K562 (cell line): ENCODE measurements around the gene PIP4K2C. TPM values are rescaled to one million over a fixed set of nuclear protein-coding genes. Genes with fewer than 3 reads are reported as not detected.

ENCODE experiments used
- ATAC-seq: fragments of 200-7000 bp; cut with Tn5 transposase; 3 replicates; pipeline ENCODE4 v1.9.1; 2020; ENCODE audit warnings: moderate library complexity
- BruUV-seq: library from RNA; stranded (reverse); fragments of 400-500 nt; replicated peaks from 2 replicates; lab custom pipeline; 2021; lab: Mats Ljungman, UMichigan
- CTCF ChIA-PET: fragments of 300-600 bp; formaldehyde crosslinking; extraction: SDS; loops from one replicate; lab custom pipeline; 2021; ENCODE audit warnings: low intra/inter-chr PET ratio; lab: Yijun Ruan, JAX
- POLR2A ChIA-PET: fragments of 300-600, 350-650 bp; sonication (Branson Sonifier 250); formaldehyde crosslinking; extraction: SDS; loops from one replicate; lab custom pipeline; 2021; ENCODE audit warnings: antibody characterized with exemption, inconsistent platforms; lab: Yijun Ruan, JAX
- DNase-seq, 4 experiments: peaks; one replicate each; pipeline versions ENCODE4 v3.0.0 to v3.0.0-alpha.2; 2011 to 2018; ENCODE audit warnings: low spot score in 3 of 4, mixed read lengths in 3 of 4; ENCODE audit errors: extremely low read depth in 1 of 4
- FAIRE-seq: peaks from 2 replicates; lab custom pipeline; 2011; peaks lifted over from hg19 to GRCh38; lab: Jason Lieb, UNC
- H2AFZ ChIP-seq: 2 replicates; pipeline ENCODE4 v1.6.0; 2011; ENCODE audit warnings: low read depth, low read length, control low read depth, inconsistent platforms
- H3K27ac ChIP-seq: fragments of 200-600 bp; 3 replicates; pipeline ENCODE4 v1.8.0; 2011; ENCODE audit warnings: low read depth, mild to moderate bottlenecking, control low read depth, inconsistent platforms, low read length, moderate library complexity, mixed read lengths; ENCODE audit errors: extremely low read depth
- H3K27me3 ChIP-seq, 2 experiments: fragments of 300-600 bp in 1 of 2; 2 replicates in 1 of 2; 3 replicates in 1 of 2; pipeline versions ENCODE4 v1.6.0 to v1.8.0; 2011; ENCODE audit warnings: inconsistent platforms in 2 of 2, low read length in 2 of 2, mild to moderate bottlenecking in 1 of 2, mixed read lengths in 1 of 2, moderate library complexity in 1 of 2; ENCODE audit not compliant: control insufficient read depth in 2 of 2, insufficient read depth in 2 of 2
- H3K36me3 ChIP-seq: fragments of 300-600 bp; 3 replicates; pipeline ENCODE4 v1.8.0; 2011; ENCODE audit warnings: mild to moderate bottlenecking, low read length, inconsistent platforms; ENCODE audit not compliant: control insufficient read depth, insufficient read depth
- H3K4me1 ChIP-seq, 2 experiments: fragments of 200-600 bp in 1 of 2; replicated peaks in 1 of 2; 2 replicates in 1 of 2; 3 replicates in 1 of 2; pipeline versions ENCODE4 v1.5.1 to v1.8.0; 2011; ENCODE audit warnings: inconsistent platforms in 2 of 2, low read length in 2 of 2, mild to moderate bottlenecking in 1 of 2, mixed read lengths in 1 of 2, moderate library complexity in 1 of 2; ENCODE audit not compliant: control insufficient read depth in 2 of 2, insufficient read depth in 2 of 2
- H3K4me2 ChIP-seq: 2 replicates; pipeline ENCODE4 v1.6.1; 2011; ENCODE audit warnings: low read length, control low read depth, inconsistent platforms, mixed read lengths; ENCODE audit not compliant: insufficient read depth
- H3K4me3 ChIP-seq: fragments of 200-600 bp; sonication (generic), shearing (Covaris generic); 2 replicates; pipeline ENCODE4 v1.5.1; 2016; ENCODE audit warnings: control low read depth, inconsistent platforms
- H3K79me2 ChIP-seq: fragments of 200-600 bp; 3 replicates; pipeline ENCODE4 v1.8.0; 2011; ENCODE audit warnings: low read length, inconsistent platforms; ENCODE audit not compliant: control insufficient read depth, insufficient read depth
- H3K9ac ChIP-seq, 2 experiments: 2 replicates each; pipeline versions ENCODE4 v1.6.0 to v1.6.1; 2011; ENCODE audit warnings: low read depth in 2 of 2, low read length in 2 of 2, control low read depth in 1 of 2, inconsistent platforms in 1 of 2, mild to moderate bottlenecking in 1 of 2, mixed read lengths in 1 of 2; ENCODE audit not compliant: insufficient read depth in 1 of 2
- H3K9me1 ChIP-seq: one replicate; pipeline ENCODE4 v1.6.0; 2011; ENCODE audit warnings: inconsistent platforms, mild to moderate bottlenecking, low read length, moderate library complexity; ENCODE audit not compliant: control insufficient read depth, insufficient read depth
- H3K9me3 ChIP-seq: replicated peaks from 2 replicates; pipeline ENCODE4 v1.5.1; 2011; ENCODE audit warnings: low read depth, low read length, inconsistent platforms; ENCODE audit not compliant: control insufficient read depth, insufficient read depth
- H4K20me1 ChIP-seq: replicated peaks from 2 replicates; pipeline ENCODE4 v1.6.1; 2011; ENCODE audit warnings: low read length, inconsistent platforms, mixed read lengths; ENCODE audit not compliant: control insufficient read depth, insufficient read depth
- BHLHE40 ChIP-seq: IDR thresholded peaks from 2 replicates; pipeline ENCODE4 v1.6.1; 2011; ENCODE audit warnings: low read length, improper control_type of control experiment
- FOS ChIP-seq: IDR thresholded peaks from 3 replicates; pipeline ENCODE4 v1.6.1; 2011; ENCODE audit not compliant: insufficient read length; ENCODE audit errors: extremely low read depth
- FOXA1 ChIP-seq: fragments of 450-650 bp; IDR thresholded peaks from 2 replicates; pipeline ENCODE4 v1.6.1; 2016; ENCODE audit warnings: mild to moderate bottlenecking, borderline replicate concordance
- HDAC1 ChIP-seq, 2 experiments: fragments of 450-650 bp; IDR thresholded peaks; 2 replicates each; pipeline ENCODE4 v1.6.1; 2016 to 2017; ENCODE audit warnings: inconsistent platforms in 1 of 2, mild to moderate bottlenecking in 1 of 2, moderate library complexity in 1 of 2
- ILF3 ChIP-seq: fragments of 450-650 bp; IDR thresholded peaks from 2 replicates; pipeline ENCODE4 v1.6.1; 2018; ENCODE audit warnings: antibody characterized with exemption, mild to moderate bottlenecking, moderate library complexity, borderline replicate concordance
- STAG1 ChIP-seq: sonication (generic); formaldehyde crosslinking; IDR thresholded peaks from 2 replicates; pipeline ENCODE4 v1.5.0; 2020; ENCODE audit warnings: missing genetic modification reagents, borderline replicate concordance
- ZNF217 ChIP-seq: sonication (generic); formaldehyde crosslinking; IDR thresholded peaks from 2 replicates; pipeline ENCODE4 v1.8.0; 2022; ENCODE audit warnings: mild to moderate bottlenecking, missing genetic modification reagents
- ZNF431 ChIP-seq: sonication (generic); formaldehyde crosslinking; IDR thresholded peaks from 2 replicates; pipeline ENCODE4 v1.8.0; 2022; ENCODE audit warnings: mild to moderate bottlenecking, missing genetic modification reagents
- ZNF512 ChIP-seq: IDR thresholded peaks from 2 replicates; pipeline ENCODE4 v1.6.1; 2016; ENCODE audit warnings: missing genetic modification characterization, missing compliant biosample characterization
- ZNF778 ChIP-seq: fragments of 450-650 bp; formaldehyde crosslinking; IDR thresholded peaks from 2 replicates; pipeline ENCODE4 v1.4.0; 2020; ENCODE audit warnings: mild to moderate bottlenecking, moderate library complexity
- WGBS: fragments of 100-300 bp; shearing (Covaris generic); methylation state at CpG from one replicate; pipeline ENCODE4 v1.1.6; 2016; ENCODE audit warnings: low coverage, mixed read lengths; ENCODE audit not compliant: insufficient coverage; ENCODE audit errors: missing lambda C conversion rate; 5-methylcytosine and 5-hydroxymethylcytosine counted together
- in situ Hi-C: fragments of 300-500 bp; cut with MboI; formaldehyde crosslinking; loops from 4 replicates; pipeline ENCODE4 v1.15.0; 2018; ENCODE audit warnings: inconsistent platforms, mixed read lengths
- intact Hi-C: fragments of 100-400 bp; cut with micrococcal nuclease; formaldehyde crosslinking; loops from 2 replicates; pipeline ENCODE4 v1.14.2; 2022
- polyA plus RNA-seq, 8 experiments: library from polyadenylated mRNA; depleted of rRNA in 4 of 8; stranded (reverse) in 5 of 8; unstranded in 3 of 8; fragments of >200 nt; fragmentation: Nextera tagmentation in 2 of 8; fragmentation: Illumina TruSeq in 1 of 8; extraction: Ambion mirVana in 2 of 8; extraction: Trizol in 1 of 8; gene quantifications; 2 replicates each; pipeline versions ENCODE4 v1.2.1 to v1.2.3, GENCODE V29; 2011 to 2014; ENCODE audit warnings: inconsistent platforms in 1 of 8, missing spikeins in 1 of 8
- total RNA-seq, 7 experiments: library from RNA; depleted of rRNA in 6 of 7; stranded (reverse); fragments of >200 nt in 6 of 7; fragmentation: Illumina TruSeq in 2 of 7; extraction: Trizol in 2 of 7; gene quantifications; 2 replicates each; pipeline versions ENCODE4 v1.2.1 to v1.2.3, GENCODE V29; 2011 to 2021; ENCODE audit warnings: low replicate concordance in 1 of 7
- TF ChIP-seq, protein P1 (sequence below): fragments of 250-450 bp; sonication (Bioruptor Pico); IDR thresholded peaks from 2 replicates; pipeline ENCODE4 v1.8.0; 2021; ENCODE audit warnings: mild to moderate bottlenecking, moderate library complexity
- TF ChIP-seq, protein P2 (sequence below): fragments of 450-650 bp; IDR thresholded peaks from 2 replicates; pipeline ENCODE4 v1.6.1; 2018; ENCODE audit warnings: mild to moderate bottlenecking, low read depth; ENCODE audit not compliant: partially characterized antibody
- TF ChIP-seq, protein P3 (sequence below): fragments of 450-650 bp; IDR thresholded peaks from 2 replicates; pipeline ENCODE4 v1.7.0; 2016; ENCODE audit warnings: borderline replicate concordance
- TF ChIP-seq, protein P4 (sequence below): fragments of 450-650 bp; formaldehyde crosslinking; IDR thresholded peaks from 2 replicates; pipeline ENCODE4 v1.4.0; 2020; ENCODE audit warnings: mild to moderate bottlenecking, mixed read lengths

Gene PIP4K2C
- total and polyA plus RNA-seq, 9 of the 15 experiments (the other 6 are each of a cell fraction or from before 2014, with no cell fraction given) = 9.0 to 41.4 (median 18.3) TPM

GRCh38 chr12:57614948-57615500, 24.0 kb downstream of the PIP4K2C start:
- no peaks in the 10 kb centered on the region for H3K9me3 ChIP-seq
- no peaks in the 10 kb centered on the region for H3K27me3 ChIP-seq
- H3K9ac ChIP-seq = no peak overlapping the region; a peak in 1 of 4 replicates
- peaks cover 46 to 57% of the 10 kb centered on the region in 2 experiments for H3K4me1 ChIP-seq
- POLR2A ChIA-PET = interaction anchor here (1.0 to 2.4 kb wide), 6 partner anchors 15 to 118 kb away, joined by 3 to 10 read pairs (median 4); partner anchors contain the start of gene DDIT3
- no peak for DNase-seq
- BruUV-seq = no TSS peak
- CTCF ChIA-PET = no interaction called here
- no peak overlapping the region for H3K4me3 ChIP-seq
- H3K36me3 ChIP-seq = peaks cover 16% of the 10 kb centered on the region; the same call in 2 of the 3 replicates
- intact Hi-C loops = no loop called here
- no peak for FAIRE-seq
- no peak for ATAC-seq
- in situ Hi-C loops = no loop called here
- no peak overlapping the region for H3K4me2 ChIP-seq
- WGBS = 73% methylated on average over 11 of the region's 11 CpGs
- H4K20me1 ChIP-seq = no peaks in the 10 kb centered on the region
- H3K79me2 ChIP-seq = peaks cover 2% of the 10 kb centered on the region; the same call in 2 of the 3 replicates
- no peak overlapping the region for H3K27ac ChIP-seq
- H2AFZ ChIP-seq = no peak overlapping the region
- peaks cover 4% of the 10 kb centered on the region for H3K9me1 ChIP-seq
- no peak for TF ChIP-seq ZNF512
- TF ChIP-seq, protein P1, sequence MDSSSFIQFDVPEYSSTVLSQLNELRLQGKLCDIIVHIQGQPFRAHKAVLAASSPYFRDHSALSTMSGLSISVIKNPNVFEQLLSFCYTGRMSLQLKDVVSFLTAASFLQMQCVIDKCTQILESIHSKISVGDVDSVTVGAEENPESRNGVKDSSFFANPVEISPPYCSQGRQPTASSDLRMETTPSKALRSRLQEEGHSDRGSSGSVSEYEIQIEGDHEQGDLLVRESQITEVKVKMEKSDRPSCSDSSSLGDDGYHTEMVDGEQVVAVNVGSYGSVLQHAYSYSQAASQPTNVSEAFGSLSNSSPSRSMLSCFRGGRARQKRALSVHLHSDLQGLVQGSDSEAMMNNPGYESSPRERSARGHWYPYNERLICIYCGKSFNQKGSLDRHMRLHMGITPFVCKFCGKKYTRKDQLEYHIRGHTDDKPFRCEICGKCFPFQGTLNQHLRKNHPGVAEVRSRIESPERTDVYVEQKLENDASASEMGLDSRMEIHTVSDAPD (CRISPR knock-in tag) = no peak
- TF ChIP-seq, protein P2, sequence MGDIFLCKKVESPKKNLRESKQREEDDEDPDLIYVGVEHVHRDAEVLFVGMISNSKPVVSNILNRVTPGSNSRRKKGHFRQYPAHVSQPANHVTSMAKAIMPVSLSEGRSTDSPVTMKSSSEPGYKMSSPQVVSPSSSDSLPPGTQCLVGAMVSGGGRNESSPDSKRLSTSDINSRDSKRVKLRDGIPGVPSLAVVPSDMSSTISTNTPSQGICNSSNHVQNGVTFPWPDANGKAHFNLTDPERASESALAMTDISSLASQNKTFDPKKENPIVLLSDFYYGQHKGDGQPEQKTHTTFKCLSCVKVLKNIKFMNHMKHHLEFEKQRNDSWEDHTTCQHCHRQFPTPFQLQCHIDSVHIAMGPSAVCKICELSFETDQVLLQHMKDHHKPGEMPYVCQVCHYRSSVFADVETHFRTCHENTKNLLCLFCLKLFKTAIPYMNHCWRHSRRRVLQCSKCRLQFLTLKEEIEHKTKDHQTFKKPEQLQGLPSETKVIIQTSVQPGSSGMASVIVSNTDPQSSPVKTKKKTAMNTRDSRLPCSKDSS = no peak
- TF ChIP-seq, protein P3, sequence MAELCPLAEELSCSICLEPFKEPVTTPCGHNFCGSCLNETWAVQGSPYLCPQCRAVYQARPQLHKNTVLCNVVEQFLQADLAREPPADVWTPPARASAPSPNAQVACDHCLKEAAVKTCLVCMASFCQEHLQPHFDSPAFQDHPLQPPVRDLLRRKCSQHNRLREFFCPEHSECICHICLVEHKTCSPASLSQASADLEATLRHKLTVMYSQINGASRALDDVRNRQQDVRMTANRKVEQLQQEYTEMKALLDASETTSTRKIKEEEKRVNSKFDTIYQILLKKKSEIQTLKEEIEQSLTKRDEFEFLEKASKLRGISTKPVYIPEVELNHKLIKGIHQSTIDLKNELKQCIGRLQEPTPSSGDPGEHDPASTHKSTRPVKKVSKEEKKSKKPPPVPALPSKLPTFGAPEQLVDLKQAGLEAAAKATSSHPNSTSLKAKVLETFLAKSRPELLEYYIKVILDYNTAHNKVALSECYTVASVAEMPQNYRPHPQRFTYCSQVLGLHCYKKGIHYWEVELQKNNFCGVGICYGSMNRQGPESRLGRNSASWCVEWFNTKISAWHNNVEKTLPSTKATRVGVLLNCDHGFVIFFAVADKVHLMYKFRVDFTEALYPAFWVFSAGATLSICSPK = no peak
- TF ChIP-seq BHLHE40 = no peak
- TF ChIP-seq FOXA1 = no peak
- TF ChIP-seq STAG1 (CRISPR knock-in tag) = no peak
- TF ChIP-seq ZNF431 (CRISPR knock-in tag) = no peak
- no peak for TF ChIP-seq ILF3
- no peak for TF ChIP-seq ZNF217 (CRISPR knock-in tag)
- no peak for TF ChIP-seq FOS
- TF ChIP-seq HDAC1 (IDR thresholded peaks at IDR 0.05) = no peak
- no peak for TF ChIP-seq ZNF778
- TF ChIP-seq, protein P4, sequence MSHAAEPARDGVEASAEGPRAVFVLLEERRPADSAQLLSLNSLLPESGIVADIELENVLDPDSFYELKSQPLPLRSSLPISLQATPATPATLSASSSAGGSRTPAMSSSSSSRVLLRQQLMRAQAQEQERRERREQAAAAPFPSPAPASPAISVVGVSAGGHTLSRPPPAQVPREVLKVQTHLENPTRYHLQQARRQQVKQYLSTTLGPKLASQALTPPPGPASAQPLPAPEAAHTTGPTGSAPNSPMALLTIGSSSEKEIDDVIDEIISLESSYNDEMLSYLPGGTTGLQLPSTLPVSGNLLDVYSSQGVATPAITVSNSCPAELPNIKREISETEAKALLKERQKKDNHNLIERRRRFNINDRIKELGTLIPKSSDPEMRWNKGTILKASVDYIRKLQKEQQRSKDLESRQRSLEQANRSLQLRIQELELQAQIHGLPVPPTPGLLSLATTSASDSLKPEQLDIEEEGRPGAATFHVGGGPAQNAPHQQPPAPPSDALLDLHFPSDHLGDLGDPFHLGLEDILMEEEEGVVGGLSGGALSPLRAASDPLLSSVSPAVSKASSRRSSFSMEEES (CRISPR knock-in tag) = no peak
